ENCODE results near the gene NUDT3.
A peak's percentile ranks its signal among the peaks of the same experiment; 100 is the strongest.
"Not testable (repeated sequence)": the region's sequence is repeated elsewhere in the genome, so short reads cannot be mapped to it uniquely, and the experiment has no call there.

The NUDT3 gene

GRCh38 chr6:34324738-34325444, 67.6 kb downstream of the NUDT3 start:
- peak; percentile 60 for DNase-seq (ENCODE audit: extremely low spot score)
- ChIA-PET CTCF (no interaction called here), POLR2A (interaction anchor here (1.3 to 1.4 kb wide), 2 partner anchors 13 to 19 kb away, joined by 3 to 4 read pairs; no protein-coding TSS in a partner anchor)
- TF ChIP-seq ZNF384 (IDR thresholded peaks at IDR 0.05) (peak; percentile 46; the same call in 1 of the 2 replicates), TARDBP (IDR thresholded peaks at IDR 0.05) (no peak), LEF1 (IDR thresholded peaks at IDR 0.05; ENCODE audit: borderline replicate concordance) (no peak), FOXA1 (IDR thresholded peaks at IDR 0.05) (no peak), BHLHE40 (IDR thresholded peaks at IDR 0.05; ENCODE audit: borderline replicate concordance) (no peak), ELF4 (IDR thresholded peaks at IDR 0.05) (no peak), SUZ12 (IDR thresholded peaks at IDR 0.05) (no peak)

DNA sequence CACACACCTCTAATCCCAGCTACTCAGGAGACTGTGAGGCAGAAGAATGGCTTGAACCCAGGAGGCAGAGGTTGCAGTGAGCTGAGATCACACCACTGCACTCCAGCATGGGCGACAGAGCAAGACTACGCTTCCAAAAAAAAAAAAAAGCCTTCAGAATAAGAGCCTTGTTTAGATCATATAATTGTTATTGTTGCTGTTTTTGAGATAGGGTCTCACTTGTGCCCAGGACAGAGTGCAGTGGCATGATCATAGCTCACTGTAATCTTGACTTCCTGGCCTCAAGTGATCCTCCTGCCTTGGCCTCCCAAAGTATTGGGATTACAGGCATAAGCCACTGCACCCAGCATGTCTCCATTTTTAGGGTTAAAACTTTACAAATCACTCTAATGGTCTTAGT, 68.2 kb downstream of the NUDT3 start:
- CTCF ChIA-PET; DNase-seq (ENCODE audit: extremely low spot score): not testable (repeated sequence)
- POLR2A ChIA-PET: interaction anchor here (1.3 kb wide), 1 partner anchor 14 kb away, joined by 4 read pairs; no protein-coding TSS in a partner anchor

- no peak for TF ChIP-seq SP1 (IDR thresholded peaks at IDR 0.05)
- no peak for TF ChIP-seq SUZ12 (IDR thresholded peaks at IDR 0.05)
- no peak for TF ChIP-seq HDGF (IDR thresholded peaks at IDR 0.05; ENCODE audit: borderline replicate concordance)
- no peak for DNase-seq (ENCODE audit: extremely low spot score)
- ChIA-PET POLR2A (no interaction called here), CTCF (no interaction called here)
Observed at GRCh38 chr6:34323300-34323699, 69.2 kb downstream of the NUDT3 start.

- CTCF ChIA-PET: no interaction called here
- no peak for DNase-seq (ENCODE audit: extremely low spot score)
- POLR2A ChIA-PET: no interaction called here
- TF ChIP-seq ARNT (IDR thresholded peaks at IDR 0.05): no peak
- no peak for TF ChIP-seq ELF4 (IDR thresholded peaks at IDR 0.05)
- no peak for TF ChIP-seq SP1 (IDR thresholded peaks at IDR 0.05)
- no peak for TF ChIP-seq FOXM1 (IDR thresholded peaks at IDR 0.05; ENCODE audit: borderline replicate concordance)
- TF ChIP-seq TARDBP (IDR thresholded peaks at IDR 0.05): no peak
- no peak for TF ChIP-seq CTBP1 (IDR thresholded peaks at IDR 0.05; ENCODE audit: borderline replicate concordance)
- no peak for TF ChIP-seq L3MBTL2 (conservative IDR thresholded peaks at IDR 0.05)
- TF ChIP-seq FOXA1 (IDR thresholded peaks at IDR 0.05): no peak
- no peak for TF ChIP-seq SUZ12 (IDR thresholded peaks at IDR 0.05)
- TF ChIP-seq ZNF384 (IDR thresholded peaks at IDR 0.05): no peak
- TF ChIP-seq HDGF (IDR thresholded peaks at IDR 0.05; ENCODE audit: borderline replicate concordance): no peak
- no peak for TF ChIP-seq FOXK2 (IDR thresholded peaks at IDR 0.05)
- no peak for TF ChIP-seq PKNOX1 (IDR thresholded peaks at IDR 0.05)
- no peak for TF ChIP-seq LEF1 (IDR thresholded peaks at IDR 0.05; ENCODE audit: borderline replicate concordance)
Observed at GRCh38 chr6:34322732-34323131, 69.7 kb downstream of the NUDT3 start.

DNA sequence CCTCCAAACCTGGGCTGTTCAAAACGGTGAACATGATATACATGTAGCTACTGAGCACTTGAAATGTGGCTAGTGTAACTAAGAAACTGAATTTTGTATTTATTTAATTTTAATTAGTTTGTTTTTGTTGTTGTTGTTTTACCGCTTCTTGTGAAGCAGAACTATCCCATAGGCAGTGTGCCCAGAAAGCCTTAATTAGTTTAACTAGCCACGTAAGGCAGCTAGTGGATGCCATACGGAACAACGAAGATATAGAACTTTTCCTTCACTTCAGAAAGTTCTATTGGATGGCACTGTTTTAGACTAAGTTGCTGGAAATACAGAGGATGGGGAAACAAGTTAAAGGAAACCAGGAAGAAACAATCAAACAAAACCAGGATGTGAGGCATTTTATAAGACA, 70.6 kb downstream of the NUDT3 start:
- DNase-seq (ENCODE audit: extremely low spot score): no peak
- TF ChIP-seq NFRKB (IDR thresholded peaks at IDR 0.05): no peak
- no peak for TF ChIP-seq FOXA1 (IDR thresholded peaks at IDR 0.05)
- no peak for TF ChIP-seq L3MBTL2 (conservative IDR thresholded peaks at IDR 0.05)
- TF ChIP-seq CTBP1 (IDR thresholded peaks at IDR 0.05; ENCODE audit: borderline replicate concordance): no peak
- TF ChIP-seq BHLHE40 (IDR thresholded peaks at IDR 0.05; ENCODE audit: borderline replicate concordance): no peak
- TF ChIP-seq SUZ12 (IDR thresholded peaks at IDR 0.05): no peak
- no peak for TF ChIP-seq ELF4 (IDR thresholded peaks at IDR 0.05)
- TF ChIP-seq HDGF (IDR thresholded peaks at IDR 0.05; ENCODE audit: borderline replicate concordance): no peak
- no peak for TF ChIP-seq FOXM1 (IDR thresholded peaks at IDR 0.05; ENCODE audit: borderline replicate concordance)
- TF ChIP-seq FOXK2 (IDR thresholded peaks at IDR 0.05): no peak
- no peak for TF ChIP-seq LEF1 (IDR thresholded peaks at IDR 0.05; ENCODE audit: borderline replicate concordance)
- no peak for TF ChIP-seq TARDBP (IDR thresholded peaks at IDR 0.05)
- no peak for TF ChIP-seq ZNF384 (IDR thresholded peaks at IDR 0.05)
- TF ChIP-seq SP1 (IDR thresholded peaks at IDR 0.05): no peak
- TF ChIP-seq ARNT (IDR thresholded peaks at IDR 0.05): no peak
- TF ChIP-seq PKNOX1 (IDR thresholded peaks at IDR 0.05): no peak
- ChIA-PET POLR2A (no interaction called here), CTCF (no interaction called here)

- CTCF ChIA-PET: no interaction called here
- TF ChIP-seq L3MBTL2 (conservative IDR thresholded peaks at IDR 0.05) (no peak), BHLHE40 (IDR thresholded peaks at IDR 0.05; ENCODE audit: borderline replicate concordance) (no peak), NFRKB (IDR thresholded peaks at IDR 0.05) (no peak), FOXM1 (IDR thresholded peaks at IDR 0.05; ENCODE audit: borderline replicate concordance) (no peak)
- no peak for DNase-seq (ENCODE audit: extremely low spot score)
- POLR2A ChIA-PET: no interaction called here
Observed at GRCh38 chr6:34319471-34319885, 73.0 kb downstream of the NUDT3 start.

DNA sequence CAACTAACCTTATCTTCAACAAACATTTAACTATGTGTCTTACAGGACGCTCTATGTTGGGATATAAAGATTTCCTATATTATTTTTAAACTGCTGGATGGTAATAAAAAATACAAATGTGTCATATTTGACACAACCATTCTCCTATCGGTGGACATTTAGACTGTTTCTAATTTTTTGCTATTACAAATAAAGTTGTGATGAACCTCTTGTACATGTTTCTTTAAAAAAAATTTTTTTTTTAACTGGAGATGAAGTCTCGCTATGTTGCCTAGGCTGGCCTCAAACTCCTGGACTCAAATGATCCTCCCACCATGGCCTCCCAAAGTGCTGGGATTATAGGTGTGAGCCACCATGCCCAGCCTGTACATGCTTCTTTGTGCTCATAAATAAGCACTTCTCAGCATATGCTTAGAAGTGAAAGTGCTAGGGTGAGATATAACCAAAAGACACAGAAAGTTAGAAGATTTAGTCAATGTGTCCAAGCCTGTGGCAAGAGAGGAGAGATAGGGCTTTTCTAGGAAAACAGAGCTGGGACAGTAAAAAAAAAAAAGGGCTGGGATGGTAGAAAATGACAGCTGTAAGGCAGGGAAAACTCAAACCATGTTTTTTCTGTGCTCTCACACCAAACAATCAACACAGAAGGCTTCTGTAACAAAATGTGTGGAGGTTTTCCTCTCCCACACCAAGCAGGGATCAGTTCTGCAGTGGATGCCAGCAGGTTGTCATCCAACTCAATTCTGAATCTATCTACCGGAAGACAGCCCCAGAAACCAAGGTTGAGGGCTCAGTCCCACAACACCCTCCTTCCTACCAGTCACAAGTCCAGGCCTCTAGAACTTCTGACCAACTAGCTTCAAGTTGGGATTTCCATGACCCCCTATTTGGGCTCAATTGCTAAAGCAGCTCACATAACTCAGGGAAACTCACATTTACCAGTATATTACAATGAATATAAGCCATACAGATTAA, 73.7 kb downstream of the NUDT3 start:
- TF ChIP-seq SUZ12 (IDR thresholded peaks at IDR 0.05): no peak
- TF ChIP-seq FOXA1 (IDR thresholded peaks at IDR 0.05): no peak
- TF ChIP-seq LEF1 (IDR thresholded peaks at IDR 0.05; ENCODE audit: borderline replicate concordance): no peak
- TF ChIP-seq BHLHE40 (IDR thresholded peaks at IDR 0.05; ENCODE audit: borderline replicate concordance): no peak
- no peak for TF ChIP-seq L3MBTL2 (conservative IDR thresholded peaks at IDR 0.05)
- no peak for TF ChIP-seq SP1 (IDR thresholded peaks at IDR 0.05)
- TF ChIP-seq CTBP1 (IDR thresholded peaks at IDR 0.05; ENCODE audit: borderline replicate concordance): no peak
- no peak for TF ChIP-seq ARNT (IDR thresholded peaks at IDR 0.05)
- no peak for TF ChIP-seq HDGF (IDR thresholded peaks at IDR 0.05; ENCODE audit: borderline replicate concordance)
- no peak for TF ChIP-seq NFRKB (IDR thresholded peaks at IDR 0.05)
- no peak for TF ChIP-seq TARDBP (IDR thresholded peaks at IDR 0.05)
- TF ChIP-seq ZNF384 (IDR thresholded peaks at IDR 0.05): no peak
- TF ChIP-seq FOXM1 (IDR thresholded peaks at IDR 0.05; ENCODE audit: borderline replicate concordance): no peak
- no peak for TF ChIP-seq ELF4 (IDR thresholded peaks at IDR 0.05)
- no peak for TF ChIP-seq PKNOX1 (IDR thresholded peaks at IDR 0.05)
- ChIA-PET CTCF (no interaction called here), POLR2A (no interaction called here)
- DNase-seq (ENCODE audit: extremely low spot score): no peak

Measured in HEK293T (cell line).